ENCODE results near the gene MACROD2. TPM values are rescaled to one million over a fixed set of nuclear protein-coding genes. Genes with fewer than 3 reads are reported as not detected.

The MACROD2 gene
- polyA plus RNA-seq, 1 donor from 2014 or later, result 23.2 TPM

GRCh38 chr20:15075586-15075985, 1080.3 kb downstream of the MACROD2 start:
- TF ChIP-seq RAD21 (conservative IDR thresholded peaks at IDR 0.05), result no peak
- TF ChIP-seq CTCF (IDR thresholded peaks at IDR 0.05; ENCODE audit: poor library complexity, severe bottlenecking), result no peak
- no peak for TF ChIP-seq TAF1 (IDR thresholded peaks at IDR 0.05; ENCODE audit: low read depth)
- Histone ChIP-seq H3K36me3 (ENCODE audit: insufficient read depth, low read length) (no peaks in the 10 kb centered on the region), H3K79me2 (replicated peaks; ENCODE audit: insufficient read depth, low read length) (no peaks in the 10 kb centered on the region), H3K4me2 (ENCODE audit: low read length) (no peak overlapping the region), H2AFZ (ENCODE audit: low read depth, low read length) (no peak overlapping the region), H4K20me1 (ENCODE audit: insufficient read depth) (no peaks in the 10 kb centered on the region), H3K4me3 (ENCODE audit: low read length) (no peak overlapping the region), H3K9me2 (ENCODE audit: insufficient read depth, low read length) (no peaks in the 10 kb centered on the region), H3K27ac (ENCODE audit: low read length) (no peak overlapping the region), H3K9ac (ENCODE audit: low read length) (no peak overlapping the region), H3K9me3 (ENCODE audit: low read length) (no peaks in the 10 kb centered on the region), H3F3A (ENCODE audit: insufficient read depth, low read length, poor library complexity, severe bottlenecking) (no peaks in the 10 kb centered on the region), H3K27me3 (ENCODE audit: insufficient read depth, low read depth, low read length) (no peaks in the 10 kb centered on the region)

- no peak overlapping the region for H2AFZ ChIP-seq (ENCODE audit: low read depth, low read length)
- no peak overlapping the region for H3K9ac ChIP-seq (ENCODE audit: low read length)
- no peaks in the 10 kb centered on the region for H3K9me2 ChIP-seq (ENCODE audit: insufficient read depth, low read length)
- H3K27ac ChIP-seq (ENCODE audit: low read length), result no peak overlapping the region
- no peak overlapping the region for H3K4me2 ChIP-seq (ENCODE audit: low read length)
- H3F3A ChIP-seq (ENCODE audit: insufficient read depth, low read length, poor library complexity, severe bottlenecking), result no peaks in the 10 kb centered on the region
- H3K4me3 ChIP-seq (ENCODE audit: low read length), result no peak overlapping the region
- no peaks in the 10 kb centered on the region for H3K79me2 ChIP-seq (replicated peaks; ENCODE audit: insufficient read depth, low read length)
- H3K36me3 ChIP-seq (ENCODE audit: insufficient read depth, low read length), result no peaks in the 10 kb centered on the region
- TF ChIP-seq TAF1 (IDR thresholded peaks at IDR 0.05; ENCODE audit: low read depth) (no peak), REST (IDR thresholded peaks at IDR 0.05; ENCODE audit: borderline replicate concordance) (no peak), CTCF (IDR thresholded peaks at IDR 0.05; ENCODE audit: poor library complexity, severe bottlenecking) (no peak), POLR2AphosphoS5 (IDR thresholded peaks at IDR 0.05) (no peak), SMC3 (conservative IDR thresholded peaks at IDR 0.05; ENCODE audit: poor library complexity) (no peak), RAD21 (conservative IDR thresholded peaks at IDR 0.05) (no peak), EP300 (conservative IDR thresholded peaks at IDR 0.05; ENCODE audit: poor library complexity, severe bottlenecking) (no peak), MXI1 (conservative IDR thresholded peaks at IDR 0.05; ENCODE audit: poor library complexity, severe bottlenecking) (no peak), EZH2 (IDR thresholded peaks at IDR 0.05; ENCODE audit: borderline replicate concordance, insufficient read depth, low read length, poor library complexity, severe bottlenecking) (no peak)
- H3K9me3 ChIP-seq (ENCODE audit: low read length), result no peaks in the 10 kb centered on the region
- no peaks in the 10 kb centered on the region for H4K20me1 ChIP-seq (ENCODE audit: insufficient read depth)
- no peaks in the 10 kb centered on the region for H3K27me3 ChIP-seq (ENCODE audit: insufficient read depth, low read depth, low read length)
Observed at GRCh38 chr20:15076785-15077184, 1081.5 kb downstream of the MACROD2 start.
